H1 (cell line): ENCODE results near the gene TAPBPL.
A peak's percentile ranks its signal among the peaks of the same experiment; 100 is the strongest.

Experiments
- EGR1 ChIP-seq: IDR thresholded peaks from 2 replicates; pipeline ENCODE4 v1.6.1; 2011; ENCODE audit warnings: low read depth, low read length, borderline replicate concordance
- POLR2AphosphoS5 ChIP-seq: IDR thresholded peaks from 2 replicates; pipeline ENCODE4 v1.6.1; 2011; ENCODE audit warnings: low read depth, low read length
- TEAD4 ChIP-seq: IDR thresholded peaks from 2 replicates; pipeline ENCODE4 v1.6.1; 2012; ENCODE audit warnings: low read depth, low read length, inconsistent platforms, mixed read lengths
- TF ChIP-seq, protein P1 (sequence below): IDR thresholded peaks from 2 replicates; pipeline ENCODE4 v1.6.1; 2012; ENCODE audit warnings: inconsistent platforms
- TF ChIP-seq, protein P2 (sequence below), 3 experiments: IDR thresholded peaks; 1 replicate in 2 of 3; 2 replicates in 1 of 3; pipeline versions ENCODE4 v1.5.1 to v1.6.1; 2011; ENCODE audit warnings: low read length in 3 of 3, mild to moderate bottlenecking in 3 of 3, inconsistent platforms in 2 of 3, low read depth in 1 of 3, moderate library complexity in 1 of 3; ENCODE audit not compliant: insufficient read depth in 1 of 3; ENCODE audit errors: control extremely low read depth in 1 of 3

DNA sequence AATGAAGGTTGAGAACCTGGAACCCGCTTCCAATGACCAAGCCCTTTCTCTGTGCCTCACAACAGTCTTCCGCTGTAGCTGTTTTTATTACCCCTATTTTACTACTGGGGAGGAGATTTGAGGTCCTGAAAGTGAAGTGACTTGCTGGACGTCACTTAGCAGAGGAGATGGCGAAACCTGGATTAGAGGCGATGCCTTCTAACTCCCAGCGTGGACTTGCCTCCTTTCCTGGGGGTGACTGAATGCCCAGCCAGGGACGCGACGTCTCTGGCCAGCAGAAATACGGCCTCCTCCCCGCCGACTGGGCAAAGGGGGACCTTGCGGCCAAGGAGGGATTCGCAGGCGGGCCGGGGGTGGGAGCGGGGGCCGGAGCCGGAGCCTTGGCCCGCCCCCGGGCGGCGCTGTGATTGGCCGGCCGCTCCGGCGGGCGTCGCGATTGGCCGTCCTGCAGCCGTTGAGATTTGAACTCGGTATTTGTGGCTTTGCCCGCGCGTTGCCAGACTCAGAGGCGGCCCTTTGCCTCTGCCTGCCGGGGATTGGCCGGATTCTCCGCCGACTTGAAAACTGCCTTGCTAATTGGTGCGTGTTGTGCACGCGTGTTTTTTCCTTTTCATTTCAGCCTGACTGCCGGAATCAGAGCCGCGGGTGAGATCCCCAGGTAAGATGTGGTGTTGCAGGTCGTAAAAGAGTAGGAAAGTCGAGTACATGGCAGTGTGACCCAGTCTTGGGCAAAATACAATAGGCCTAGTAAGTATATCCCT, 41.8 kb downstream of the TAPBPL start, which contains the start of gene NCAPD2:
- peak; percentile 79 for TF ChIP-seq POLR2AphosphoS5
- TF ChIP-seq, protein P1, sequence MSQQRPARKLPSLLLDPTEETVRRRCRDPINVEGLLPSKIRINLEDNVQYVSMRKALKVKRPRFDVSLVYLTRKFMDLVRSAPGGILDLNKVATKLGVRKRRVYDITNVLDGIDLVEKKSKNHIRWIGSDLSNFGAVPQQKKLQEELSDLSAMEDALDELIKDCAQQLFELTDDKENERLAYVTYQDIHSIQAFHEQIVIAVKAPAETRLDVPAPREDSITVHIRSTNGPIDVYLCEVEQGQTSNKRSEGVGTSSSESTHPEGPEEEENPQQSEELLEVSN: peak; percentile 30; the same call in 1 of the 2 replicates
- 0 out of 2 replicates have a peak, but pooled peaks have one; percentile 16 for TF ChIP-seq TEAD4
- TF ChIP-seq EGR1: peak; percentile 62; the same call in 1 of the 2 replicates
- TF ChIP-seq, protein P2, sequence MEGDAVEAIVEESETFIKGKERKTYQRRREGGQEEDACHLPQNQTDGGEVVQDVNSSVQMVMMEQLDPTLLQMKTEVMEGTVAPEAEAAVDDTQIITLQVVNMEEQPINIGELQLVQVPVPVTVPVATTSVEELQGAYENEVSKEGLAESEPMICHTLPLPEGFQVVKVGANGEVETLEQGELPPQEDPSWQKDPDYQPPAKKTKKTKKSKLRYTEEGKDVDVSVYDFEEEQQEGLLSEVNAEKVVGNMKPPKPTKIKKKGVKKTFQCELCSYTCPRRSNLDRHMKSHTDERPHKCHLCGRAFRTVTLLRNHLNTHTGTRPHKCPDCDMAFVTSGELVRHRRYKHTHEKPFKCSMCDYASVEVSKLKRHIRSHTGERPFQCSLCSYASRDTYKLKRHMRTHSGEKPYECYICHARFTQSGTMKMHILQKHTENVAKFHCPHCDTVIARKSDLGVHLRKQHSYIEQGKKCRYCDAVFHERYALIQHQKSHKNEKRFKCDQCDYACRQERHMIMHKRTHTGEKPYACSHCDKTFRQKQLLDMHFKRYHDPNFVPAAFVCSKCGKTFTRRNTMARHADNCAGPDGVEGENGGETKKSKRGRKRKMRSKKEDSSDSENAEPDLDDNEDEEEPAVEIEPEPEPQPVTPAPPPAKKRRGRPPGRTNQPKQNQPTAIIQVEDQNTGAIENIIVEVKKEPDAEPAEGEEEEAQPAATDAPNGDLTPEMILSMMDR (IDR thresholded peaks at IDR 0.05; ENCODE audit: control extremely low read depth in 1 of 3, insufficient read depth in 1 of 3, low read depth in 1 of 3, low read length in 3 of 3): peak in 2 of 3 experiments; percentile 12 to 19; a peak in 2 of 4 replicates
